SIG-M5 treated with dmso at 0.1 percent for 504 hours (cell line): Measurements from ENCODE around the gene MYO10.
"Not testable (repeated sequence)": the region's sequence is repeated elsewhere in the genome, so short reads cannot be mapped to it uniquely, and the experiment has no call there.

Source experiments
- DNase-seq: peaks from one replicate; lab custom pipeline; 2025; ENCODE audit not compliant: unreplicated experiment; lab: John Stamatoyannopoulos, UW

The MYO10 gene

GRCh38 chr5:16679190-16679589 is 256.9 kb downstream of the MYO10 start:
- no peak for DNase-seq

- DNase-seq: no peak
Measured at GRCh38 chr5:16675806-16676205, 260.3 kb downstream of the MYO10 start.

- DNase-seq: no peak
Measured at GRCh38 chr5:16674750-16675149, 261.3 kb downstream of the MYO10 start.

GRCh38 chr5:16673241-16674201 is 262.6 kb downstream of the MYO10 start:
- no peak for DNase-seq

GRCh38 chr5:16671208-16671607 is 264.9 kb downstream of the MYO10 start:
- no peak for DNase-seq

- DNase-seq: no peak
Measured at GRCh38 chr5:16669776-16670175, 266.3 kb downstream of the MYO10 start.

GRCh38 chr5:16668631-16669030 is 267.5 kb downstream of the MYO10 start:
- no peak for DNase-seq

GRCh38 chr5:16668194-16668593 is 267.9 kb downstream of the MYO10 start:
- DNase-seq: no peak

GRCh38 chr5:16666883-16667398 is 269.1 kb downstream of the MYO10 start:
- DNase-seq: peak; percentile 2

GRCh38 chr5:16666130-16666882 is 269.8 kb downstream of the MYO10 start:
- DNase-seq: no peak

- no peak for DNase-seq
Measured at GRCh38 chr5:16665601-16666000, 270.5 kb downstream of the MYO10 start.

- DNase-seq: no peak
Measured at GRCh38 chr5:16664368-16664767, 271.7 kb downstream of the MYO10 start.

GRCh38 chr5:16663840-16664239 is 272.2 kb downstream of the MYO10 start:
- DNase-seq: no peak

GRCh38 chr5:16661713-16662112 is 274.4 kb downstream of the MYO10 start:
- no peak for DNase-seq

- no peak for DNase-seq
Measured at GRCh38 chr5:16660982-16661381, 275.1 kb downstream of the MYO10 start.

GRCh38 chr5:16659536-16659935 is 276.6 kb downstream of the MYO10 start:
- no peak for DNase-seq

- no peak for DNase-seq
Measured at GRCh38 chr5:16656561-16657191, 279.4 kb downstream of the MYO10 start.

GRCh38 chr5:16654647-16655334 is 281.3 kb downstream of the MYO10 start:
- DNase-seq: no peak

GRCh38 chr5:16648739-16649138 is 287.3 kb downstream of the MYO10 start:
- DNase-seq: not testable (repeated sequence)

GRCh38 chr5:16644301-16644889 is 291.7 kb downstream of the MYO10 start:
- DNase-seq: no peak
